HUES64 (cell line): ENCODE data around the gene KLK13.

Experiments
- H3K27ac ChIP-seq: 2 replicates; pipeline ENCODE4 v1.7.0; 2013; ENCODE audit warnings: low read depth, low read length, inconsistent platforms
- H3K27me3 ChIP-seq: 2 replicates; pipeline ENCODE4 v1.6.1; 2013; ENCODE audit warnings: mild to moderate bottlenecking, low read length; ENCODE audit not compliant: insufficient read depth
- H3K36me3 ChIP-seq: 2 replicates; pipeline ENCODE4 v1.6.1; 2013; ENCODE audit warnings: mild to moderate bottlenecking, low read length; ENCODE audit not compliant: insufficient read depth
- H3K4me1 ChIP-seq: 2 replicates; pipeline ENCODE4 v1.6.1; 2013; ENCODE audit warnings: mild to moderate bottlenecking, low read length, moderate library complexity; ENCODE audit not compliant: insufficient read depth
- H3K4me3 ChIP-seq: 2 replicates; pipeline ENCODE4 v1.5.1; 2013; ENCODE audit warnings: mild to moderate bottlenecking, low read length, moderate library complexity
- H3K9ac ChIP-seq: 2 replicates; pipeline ENCODE4 v1.6.1; 2013; ENCODE audit warnings: mild to moderate bottlenecking, low read depth, low read length
- H3K9me3 ChIP-seq: 2 replicates; pipeline ENCODE4 v1.6.1; 2013; ENCODE audit warnings: low read depth, low read length; ENCODE audit not compliant: insufficient read depth
- WGBS: fragments of 150-250, 120-280 bp; methylation state at CpG from one replicate; pipeline ENCODE4 v1.1.7; 2013; ENCODE audit warnings: missing lambda C conversion rate; 5-methylcytosine and 5-hydroxymethylcytosine counted together

Gene KLK13

GRCh38 chr19:51016798-51017683 lies 47.9 kb downstream of the KLK13 start:
- H3K9ac ChIP-seq, result peak overlapping the region; percentile 49; the same call in 1 of the 2 replicates
- H3K27me3 ChIP-seq, result peaks cover 43% of the 10 kb centered on the region
- H3K4me3 ChIP-seq, result peak overlapping the region; percentile 68
- no peak overlapping the region for H3K27ac ChIP-seq
- H3K36me3 ChIP-seq, result no peaks in the 10 kb centered on the region
- 2% methylated on average over 68 of the region's 68 CpGs for WGBS
- no peaks in the 10 kb centered on the region for H3K4me1 ChIP-seq
- H3K9me3 ChIP-seq, result no peaks in the 10 kb centered on the region

DNA sequence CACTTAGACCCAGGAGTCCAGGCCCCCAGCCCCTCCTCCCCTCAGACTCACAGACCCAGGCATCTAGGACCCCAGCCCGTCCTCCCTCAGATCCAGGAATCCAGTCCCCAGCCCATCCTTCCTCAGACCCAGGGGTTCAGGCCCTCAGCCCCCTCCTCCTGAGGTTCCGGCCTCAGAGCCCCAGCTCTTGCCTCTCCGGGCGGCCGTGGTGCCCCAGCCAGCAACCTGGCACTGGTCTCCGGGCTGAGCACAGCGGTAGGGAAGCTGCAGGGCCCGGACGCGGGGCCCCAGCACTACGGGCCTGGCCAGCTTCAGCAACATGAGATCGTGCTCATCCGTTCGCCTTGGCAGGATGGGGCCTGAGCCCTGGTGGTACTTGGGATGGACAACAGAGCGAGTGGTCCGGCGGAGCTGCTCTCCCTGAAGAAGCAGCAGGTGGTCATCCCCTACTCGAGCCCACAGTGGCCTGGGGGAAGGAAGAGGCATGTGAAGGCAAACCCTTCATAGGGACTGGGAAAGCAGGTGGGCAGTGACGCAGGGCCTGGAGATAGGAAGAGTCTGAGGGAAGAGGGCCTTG lies 49.1 kb downstream of the KLK13 start:
- Histone ChIP-seq H3K4me1 (no peaks in the 10 kb centered on the region), H3K4me3 (no peak overlapping the region), H3K9ac (no peak overlapping the region), H3K36me3 (no peaks in the 10 kb centered on the region), H3K27ac (no peak overlapping the region), H3K9me3 (no peaks in the 10 kb centered on the region), H3K27me3 (peaks cover 43% of the 10 kb centered on the region)
- WGBS, result 88% methylated on average over 18 of the region's 19 CpGs

DNA sequence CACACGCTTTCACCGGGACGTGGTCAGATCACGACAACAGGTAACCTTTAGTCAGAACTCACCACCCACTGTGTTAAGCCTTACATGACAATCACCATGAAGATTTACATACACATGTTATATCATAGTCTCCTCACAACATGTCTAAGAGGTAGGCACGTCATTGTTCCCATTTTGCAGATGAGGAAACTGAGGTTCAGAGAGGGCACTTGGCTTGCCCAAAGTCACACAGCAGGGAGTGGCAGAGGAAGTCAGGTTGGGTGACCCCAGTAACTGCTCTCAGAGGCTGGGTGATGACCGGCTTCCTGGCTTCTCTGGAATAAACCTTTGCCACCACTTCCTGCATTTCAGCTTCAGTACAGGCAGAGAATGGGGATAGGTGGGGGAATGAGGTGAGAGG lies 50.6 kb downstream of the KLK13 start:
- H3K9ac ChIP-seq, result no peak overlapping the region
- no peaks in the 10 kb centered on the region for H3K4me1 ChIP-seq
- no peak overlapping the region for H3K4me3 ChIP-seq
- 92% methylated on average over 6 of the region's 6 CpGs for WGBS
- no peaks in the 10 kb centered on the region for H3K36me3 ChIP-seq
- H3K27me3 ChIP-seq, result peaks cover 31% of the 10 kb centered on the region
- H3K27ac ChIP-seq, result no peak overlapping the region
- no peaks in the 10 kb centered on the region for H3K9me3 ChIP-seq

- no peak overlapping the region for H3K27ac ChIP-seq
- no peaks in the 10 kb centered on the region for H3K9me3 ChIP-seq
- no peak overlapping the region for H3K9ac ChIP-seq
- 90% methylated on average over 11 of the region's 12 CpGs for WGBS
- H3K4me3 ChIP-seq, result no peak overlapping the region
- no peaks in the 10 kb centered on the region for H3K36me3 ChIP-seq
- H3K4me1 ChIP-seq, result no peaks in the 10 kb centered on the region
- peaks cover 16% of the 10 kb centered on the region for H3K27me3 ChIP-seq
Observed at GRCh38 chr19:51012661-51013190, 52.2 kb downstream of the KLK13 start.

DNA sequence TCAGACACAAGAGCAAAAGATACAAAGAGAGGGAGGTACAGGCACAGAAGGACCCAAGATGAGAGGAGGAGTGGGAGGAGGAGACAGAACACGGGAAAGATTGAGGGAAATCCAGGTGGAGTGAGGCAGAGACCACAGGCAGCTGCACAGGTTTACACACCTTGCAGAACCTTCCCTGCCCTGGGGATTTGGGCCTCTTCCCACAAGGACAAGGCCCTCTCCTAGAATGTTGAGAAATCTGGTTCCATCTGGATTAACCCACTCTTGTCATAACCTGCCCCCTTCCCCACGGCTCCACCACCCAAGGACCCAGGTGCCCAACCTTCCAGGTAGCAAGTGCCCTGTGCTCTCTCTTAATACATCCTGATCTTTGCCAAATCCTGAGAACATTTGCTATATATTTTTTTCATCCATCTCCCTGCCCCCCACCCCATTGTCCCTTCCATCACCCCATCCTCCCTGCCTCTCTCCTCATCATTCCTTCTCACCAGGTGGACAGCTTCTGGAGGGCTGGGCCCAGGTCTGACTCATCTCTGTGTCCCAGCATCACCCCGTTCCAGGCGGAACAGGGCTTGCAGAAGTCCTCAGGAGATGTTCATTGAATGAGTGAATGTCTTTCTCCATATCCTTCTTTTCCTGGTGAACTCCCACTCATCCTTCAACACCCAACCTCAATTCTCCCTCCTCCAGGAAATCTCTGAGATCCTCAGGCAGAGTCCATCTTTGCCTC lies 54.7 kb downstream of the KLK13 start:
- no peaks in the 10 kb centered on the region; the same call in 1 of the 2 replicates for H3K27me3 ChIP-seq
- H3K9ac ChIP-seq, result no peak overlapping the region
- H3K9me3 ChIP-seq, result no peaks in the 10 kb centered on the region
- no peak overlapping the region for H3K27ac ChIP-seq
- no peak overlapping the region for H3K4me3 ChIP-seq
- no peaks in the 10 kb centered on the region for H3K36me3 ChIP-seq
- no peaks in the 10 kb centered on the region for H3K4me1 ChIP-seq
- WGBS, result 73% methylated on average over 4 of the region's 4 CpGs

- no peak overlapping the region for H3K27ac ChIP-seq
- WGBS, result 82% methylated on average over 19 of the region's 19 CpGs
- no peaks in the 10 kb centered on the region; the same call in 1 of the 2 replicates for H3K27me3 ChIP-seq
- no peak overlapping the region for H3K9ac ChIP-seq
- H3K4me3 ChIP-seq, result no peak overlapping the region
- H3K36me3 ChIP-seq, result no peaks in the 10 kb centered on the region
- no peaks in the 10 kb centered on the region for H3K9me3 ChIP-seq
- no peaks in the 10 kb centered on the region for H3K4me1 ChIP-seq
Observed at GRCh38 chr19:51009061-51009891, 55.6 kb downstream of the KLK13 start.

DNA sequence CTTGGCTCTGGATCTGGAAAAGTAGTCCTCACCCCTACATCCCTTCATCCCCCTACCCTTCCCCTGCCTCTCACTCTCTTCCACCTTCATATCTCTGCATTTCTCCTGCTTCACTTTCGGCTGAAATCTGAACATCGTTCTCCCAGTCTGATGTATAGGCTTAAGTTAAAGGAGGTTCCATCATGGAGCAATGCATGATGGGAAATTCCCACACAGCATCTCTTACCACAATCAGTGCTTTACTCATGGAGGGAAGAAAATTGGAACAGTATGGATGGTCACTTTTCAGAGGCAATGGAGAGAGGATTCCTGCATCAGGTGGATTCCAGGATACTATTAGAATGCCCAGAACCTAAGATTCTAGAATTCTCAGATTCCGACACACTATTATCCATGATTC lies 57.4 kb downstream of the KLK13 start:
- no peaks in the 10 kb centered on the region for H3K4me1 ChIP-seq
- no peaks in the 10 kb centered on the region for H3K9me3 ChIP-seq
- no peak overlapping the region for H3K9ac ChIP-seq
- 69% methylated on average over 3 of the region's 3 CpGs for WGBS
- no peak overlapping the region for H3K27ac ChIP-seq
- no peaks in the 10 kb centered on the region for H3K36me3 ChIP-seq
- H3K4me3 ChIP-seq, result no peak overlapping the region
- no peaks in the 10 kb centered on the region; the same call in 1 of the 2 replicates for H3K27me3 ChIP-seq

GRCh38 chr19:51006406-51006805 lies 58.5 kb downstream of the KLK13 start:
- H3K4me1 ChIP-seq, result no peaks in the 10 kb centered on the region
- H3K9ac ChIP-seq, result no peak overlapping the region
- no peaks in the 10 kb centered on the region for H3K9me3 ChIP-seq
- H3K27ac ChIP-seq, result no peak overlapping the region
- H3K4me3 ChIP-seq, result no peak overlapping the region
- 54% methylated on average over 8 of the region's 8 CpGs for WGBS
- H3K27me3 ChIP-seq, result no peaks in the 10 kb centered on the region; the same call in 1 of the 2 replicates
- no peaks in the 10 kb centered on the region for H3K36me3 ChIP-seq
